Lower lobe of right lung (tissue), 2 donors: ENCODE results near the gene SLC6A5. TPM values are rescaled to one million over a fixed set of nuclear protein-coding genes. Genes with fewer than 3 reads are reported as not detected.

Experiments used
- ATAC-seq, 2 donors: fragments of 200-7000 bp; cut with Tn5 transposase; one replicate each; pipeline ENCODE4 v1.9.1; 2020 to 2022; ENCODE audit warnings: mild to moderate bottlenecking in 2 of 2, moderate library complexity in 2 of 2
- DNase-seq: peaks from one replicate; pipeline ENCODE4 v3.0.0-alpha.2; 2020
- H3K27ac ChIP-seq: fragments of 200-600 bp; one replicate; pipeline ENCODE4 v1.8.0; 2022
- H3K27me3 ChIP-seq: fragments of 200-600 bp; one replicate; pipeline ENCODE4 v1.8.0; 2022; ENCODE audit warnings: low read depth
- H3K36me3 ChIP-seq: fragments of 200-600 bp; one replicate; pipeline ENCODE4 v1.8.0; 2022; ENCODE audit warnings: mild to moderate bottlenecking
- H3K4me1 ChIP-seq: fragments of 200-600 bp; one replicate; pipeline ENCODE4 v1.8.0; 2022
- H3K4me3 ChIP-seq: fragments of 200-600 bp; one replicate; pipeline ENCODE4 v1.8.0; 2022; ENCODE audit warnings: mild to moderate bottlenecking
- H3K9me3 ChIP-seq: fragments of 200-600 bp; one replicate; pipeline ENCODE4 v1.8.0; 2022
- CTCF ChIP-seq: fragments of 200-600 bp; IDR thresholded peaks from one replicate; pipeline ENCODE4 v1.8.0; 2022; ENCODE audit warnings: antibody characterized with exemption, mild to moderate bottlenecking
- intact Hi-C: fragments of 100-400 bp; cut with DNase I; formaldehyde crosslinking; loops from one replicate; pipeline ENCODE4 v1.11.0; 2022
- total RNA-seq: library from RNA; stranded (reverse); fragmentation: NEBNext Ultra II Directional; extraction: Animal tissue kit (Norgen Biotek cat#: 25700); gene quantifications from one replicate; pipeline ENCODE4 v1.2.1, GENCODE V29; 2021
- donor health status: DM: no; HTN: yes; CAD: no; lungs with severe emphysema.

The SLC6A5 gene
- total RNA-seq, 1 donor from 2014 or later = not detected

- no peaks in the 10 kb centered on the region for H3K9me3 ChIP-seq
- H3K4me3 ChIP-seq = no peak overlapping the region
- ATAC-seq (no peak), DNase-seq (no peak)
- no peaks in the 10 kb centered on the region for H3K36me3 ChIP-seq
- H3K4me1 ChIP-seq = no peaks in the 10 kb centered on the region
- H3K27me3 ChIP-seq = no peaks in the 10 kb centered on the region
- no peak overlapping the region for H3K27ac ChIP-seq
- intact Hi-C loops = no loop called here
- no peak for TF ChIP-seq CTCF
Observed at GRCh38 chr11:20618083-20618482, 18.7 kb downstream of the SLC6A5 start.

- TF ChIP-seq CTCF = no peak
Observed at GRCh38 chr11:20620988-20621387, 21.6 kb downstream of the SLC6A5 start.

GRCh38 chr11:20621679-20622078 lies 22.3 kb downstream of the SLC6A5 start:
- Histone ChIP-seq H3K4me1 (no peaks in the 10 kb centered on the region), H3K27ac (no peak overlapping the region), H3K4me3 (no peak overlapping the region), H3K27me3 (no peaks in the 10 kb centered on the region), H3K36me3 (no peaks in the 10 kb centered on the region), H3K9me3 (no peaks in the 10 kb centered on the region)
- intact Hi-C loops = no loop called here
- DNase-seq (no peak), ATAC-seq (no peak)
- no peak for TF ChIP-seq CTCF

More at GRCh38 chr11:20620988-20621387, 21.6 kb downstream of the SLC6A5 start:
- DNase-seq (no peak), ATAC-seq (no peak)
- intact Hi-C loops = no loop called here
- Histone ChIP-seq H3K4me3 (no peak overlapping the region), H3K9me3 (no peaks in the 10 kb centered on the region), H3K27me3 (no peaks in the 10 kb centered on the region), H3K27ac (no peak overlapping the region), H3K4me1 (no peaks in the 10 kb centered on the region), H3K36me3 (no peaks in the 10 kb centered on the region)

- no peak for DNase-seq
- Histone ChIP-seq H3K27ac (no peak overlapping the region), H3K36me3 (no peaks in the 10 kb centered on the region), H3K27me3 (no peaks in the 10 kb centered on the region), H3K9me3 (no peaks in the 10 kb centered on the region), H3K4me1 (no peaks in the 10 kb centered on the region), H3K4me3 (no peak overlapping the region)
- TF ChIP-seq CTCF = no peak
- intact Hi-C loops = no loop called here
- no peak for ATAC-seq
Observed at GRCh38 chr11:20623252-20623651, 23.8 kb downstream of the SLC6A5 start.

GRCh38 chr11:20626279-20626678 lies 26.9 kb downstream of the SLC6A5 start:
- Histone ChIP-seq H3K36me3 (no peaks in the 10 kb centered on the region), H3K4me3 (no peak overlapping the region), H3K9me3 (no peaks in the 10 kb centered on the region), H3K27me3 (no peaks in the 10 kb centered on the region), H3K4me1 (no peaks in the 10 kb centered on the region), H3K27ac (no peak overlapping the region)
- no peak for DNase-seq
- ATAC-seq = no peak
- no peak for TF ChIP-seq CTCF
- intact Hi-C loops = no loop called here

- H3K9me3 ChIP-seq = no peaks in the 10 kb centered on the region
- ATAC-seq (no peak), DNase-seq (no peak)
- no peak for TF ChIP-seq CTCF
- H3K4me3 ChIP-seq = no peak overlapping the region
- H3K36me3 ChIP-seq = no peaks in the 10 kb centered on the region
- H3K27ac ChIP-seq = no peak overlapping the region
- no peaks in the 10 kb centered on the region for H3K27me3 ChIP-seq
- H3K4me1 ChIP-seq = no peaks in the 10 kb centered on the region
- intact Hi-C loops = no loop called here
Observed at GRCh38 chr11:20627026-20627425, 27.6 kb downstream of the SLC6A5 start.
